Osteocyte (in vitro differentiated cells): ENCODE data around the gene NAXD. TPM values are rescaled to one million over a fixed set of nuclear protein-coding genes. Genes with fewer than 3 reads are reported as not detected.

Experiments used
- DNase-seq: peaks from one replicate; pipeline ENCODE4 v3.0.0; 2021; ENCODE audit warnings: mixed read lengths; ENCODE audit not compliant: unreplicated experiment; ENCODE audit errors: extremely low spot score
- H3K27ac Mint-ChIP-seq: one replicate; pipeline ENCODE4 v1.8.0; 2021; ENCODE audit warnings: mild to moderate bottlenecking, mixed read lengths; ENCODE audit not compliant: unreplicated experiment
- H3K27me3 Mint-ChIP-seq: one replicate; pipeline ENCODE4 v1.8.0; 2021; ENCODE audit warnings: mixed read lengths; ENCODE audit not compliant: unreplicated experiment
- H3K36me3 Mint-ChIP-seq: one replicate; pipeline ENCODE4 v1.8.0; 2021; ENCODE audit warnings: mixed read lengths; ENCODE audit not compliant: unreplicated experiment
- H3K4me1 Mint-ChIP-seq: one replicate; pipeline ENCODE4 v1.8.0; 2021; ENCODE audit warnings: mixed read lengths; ENCODE audit not compliant: unreplicated experiment
- H3K4me3 Mint-ChIP-seq: one replicate; pipeline ENCODE4 v1.8.0; 2021; ENCODE audit warnings: mild to moderate bottlenecking, moderate library complexity, mixed read lengths; ENCODE audit not compliant: unreplicated experiment
- H3K9me3 Mint-ChIP-seq: one replicate; pipeline ENCODE4 v1.8.0; 2021; ENCODE audit warnings: mixed read lengths; ENCODE audit not compliant: unreplicated experiment
- CTCF ChIP-seq: fragments of 200-600 bp; sonication (generic); IDR thresholded peaks from 2 replicates; pipeline ENCODE4 v1.5.0; 2021; ENCODE audit warnings: antibody characterized with exemption, mild to moderate bottlenecking, moderate library complexity
- total RNA-seq: library from RNA; stranded (reverse); gene quantifications from 2 replicates; pipeline ENCODE4 v1.2.1, GENCODE V29; 2021

Gene NAXD
- total RNA-seq, 1 donor from 2014 or later: 34.3 TPM

GRCh38 chr13:110648146-110648819 is 32.9 kb downstream of the NAXD start:
- Mint-ChIP-seq H3K4me1 (no peaks in the 10 kb centered on the region), H3K27me3 (no peaks in the 10 kb centered on the region), H3K4me3 (no peak overlapping the region), H3K9me3 (no peaks in the 10 kb centered on the region), H3K36me3 (peaks cover 17% of the 10 kb centered on the region), H3K27ac (peak overlapping the region; percentile 50)
- no peak for TF ChIP-seq CTCF
- no peak for DNase-seq

GRCh38 chr13:110648848-110649421 is 33.6 kb downstream of the NAXD start:
- Mint-ChIP-seq H3K27ac (no peak overlapping the region), H3K4me3 (no peak overlapping the region), H3K36me3 (peaks cover 17% of the 10 kb centered on the region), H3K27me3 (no peaks in the 10 kb centered on the region), H3K9me3 (no peaks in the 10 kb centered on the region), H3K4me1 (no peaks in the 10 kb centered on the region)
- no peak for DNase-seq
- TF ChIP-seq CTCF: no peak

GRCh38 chr13:110649551-110649950 is 34.2 kb downstream of the NAXD start:
- no peak for DNase-seq
- Mint-ChIP-seq H3K27ac (no peak overlapping the region), H3K27me3 (no peaks in the 10 kb centered on the region), H3K4me1 (no peaks in the 10 kb centered on the region), H3K9me3 (no peaks in the 10 kb centered on the region), H3K36me3 (peaks cover 15% of the 10 kb centered on the region), H3K4me3 (no peak overlapping the region)
- TF ChIP-seq CTCF: no peak

- Mint-ChIP-seq H3K27ac (no peak overlapping the region), H3K4me3 (no peak overlapping the region), H3K9me3 (no peaks in the 10 kb centered on the region), H3K27me3 (no peaks in the 10 kb centered on the region), H3K36me3 (peaks cover 17% of the 10 kb centered on the region), H3K4me1 (no peaks in the 10 kb centered on the region)
- TF ChIP-seq CTCF: no peak
- DNase-seq: peak; percentile 77
These were observed 35.1 kb downstream of the NAXD start for GRCh38 chr13:110650436-110650835.

GRCh38 chr13:110651271-110651670 is 35.9 kb downstream of the NAXD start:
- no peaks in the 10 kb centered on the region for H3K4me1 Mint-ChIP-seq
- H3K27me3 Mint-ChIP-seq: no peaks in the 10 kb centered on the region
- no peak overlapping the region for H3K27ac Mint-ChIP-seq
- no peak overlapping the region for H3K4me3 Mint-ChIP-seq
- peaks cover 25% of the 10 kb centered on the region for H3K36me3 Mint-ChIP-seq
- peak; percentile 59 for DNase-seq
- TF ChIP-seq CTCF: no peak
- H3K9me3 Mint-ChIP-seq: no peaks in the 10 kb centered on the region
